Measurements from ENCODE around the gene DCTN3. TPM values are rescaled to one million over a fixed set of nuclear protein-coding genes. Genes with fewer than 3 reads are reported as not detected.
"Not testable (repeated sequence)": the region's sequence is repeated elsewhere in the genome, so short reads cannot be mapped to it uniquely, and the experiment has no call there.

DCTN3 gene
- polyA plus RNA-seq, 3 donors from 2014 or later, result 201 to 315 (median 268) TPM

- peaks cover 18 to 26% of the 10 kb centered on the region in 2 donors for H3K4me1 Mint-ChIP-seq
- no peak overlapping the region for H3K4me3 Mint-ChIP-seq
- H3K27ac Mint-ChIP-seq, result peak overlapping the region in 3 of 6 donors; percentile 23 to 73 (median 29)
- no peak for DNase-seq
- H3K36me3 Mint-ChIP-seq, result peaks cover 7 to 11% (median 10%) of the 10 kb centered on the region in 3 donors
- H3K27me3 Mint-ChIP-seq (ENCODE audit: low read depth in 3 of 3), result peaks cover 0 to 3% (median 0%) of the 10 kb centered on the region in 3 donors
- H3K9me3 Mint-ChIP-seq, result no peaks in the 10 kb centered on the region
Observed at GRCh38 chr9:34653151-34654072, 33.1 kb upstream of the DCTN3 start.

- Mint-ChIP-seq H3K27me3 (ENCODE audit: low read depth in 3 of 3) (peaks cover 0 to 2% (median 1%) of the 10 kb centered on the region in 3 donors), H3K4me1 (peaks cover 24 to 34% of the 10 kb centered on the region in 2 donors), H3K27ac (peak overlapping the region in 3 of 6 donors; percentile 18 to 73 (median 48)), H3K9me3 (no peaks in the 10 kb centered on the region), H3K4me3 (peak overlapping the region in 1 of 5 donors; percentile 36), H3K36me3 (peaks cover 9 to 14% (median 13%) of the 10 kb centered on the region in 3 donors)
- DNase-seq, result no peak
Observed at GRCh38 chr9:34652602-34653000, 32.3 kb upstream of the DCTN3 start.

GRCh38 chr9:34651876-34652601 is 31.7 kb upstream of the DCTN3 start, which contains the start of gene IL11RA:
Gene IL11RA, plus strand, starts transcription at chr9:34652185. Its CDS starts 3,033 bp downstream, at chr9:34655218.
- peak within 1 kb of the TSS in 3 of 5 donors; percentile 9 to 41 (median 36) for H3K4me3 Mint-ChIP-seq
- peaks cover 29 to 40% of the 10 kb centered on the region in 2 donors for H3K4me1 Mint-ChIP-seq
- peaks cover 9 to 14% (median 13%) of the 10 kb centered on the region in 3 donors for H3K36me3 Mint-ChIP-seq
- peaks cover 2 to 6% (median 2%) of the 10 kb centered on the region in 3 donors for H3K27me3 Mint-ChIP-seq (ENCODE audit: low read depth in 3 of 3)
- no peak for DNase-seq
- no peaks in the 10 kb centered on the region for H3K9me3 Mint-ChIP-seq
- H3K27ac Mint-ChIP-seq, result peak within 1 kb of the TSS in 5 of 6 donors; percentile 18 to 73 (median 48)

GRCh38 chr9:34651321-34651720 is 31.0 kb upstream of the DCTN3 start:
- H3K9me3 Mint-ChIP-seq, result no peaks in the 10 kb centered on the region
- H3K27me3 Mint-ChIP-seq (ENCODE audit: low read depth in 3 of 3), result peaks cover 8 to 9% (median 9%) of the 10 kb centered on the region in 3 donors
- no peak for DNase-seq
- H3K4me1 Mint-ChIP-seq, result peaks cover 35 to 47% of the 10 kb centered on the region in 2 donors
- no peak overlapping the region for H3K4me3 Mint-ChIP-seq
- peaks cover 9 to 14% (median 13%) of the 10 kb centered on the region in 3 donors for H3K36me3 Mint-ChIP-seq
- no peak overlapping the region for H3K27ac Mint-ChIP-seq

- Mint-ChIP-seq H3K27ac (peak overlapping the region in 1 of 6 donors; percentile 20), H3K4me1 (peaks cover 40 to 52% of the 10 kb centered on the region in 2 donors), H3K4me3 (no peak overlapping the region), H3K27me3 (ENCODE audit: low read depth in 3 of 3) (peaks cover 9 to 11% (median 9%) of the 10 kb centered on the region in 3 donors), H3K9me3 (no peaks in the 10 kb centered on the region), H3K36me3 (peaks cover 9 to 14% (median 13%) of the 10 kb centered on the region in 3 donors)
- no peak for DNase-seq
Observed at GRCh38 chr9:34650816-34651215, 30.5 kb upstream of the DCTN3 start.

- peaks cover 7 to 11% (median 9%) of the 10 kb centered on the region in 3 donors for H3K27me3 Mint-ChIP-seq (ENCODE audit: low read depth in 3 of 3)
- peak overlapping the region in 3 of 5 donors; percentile 72 to 95 (median 92) for H3K4me3 Mint-ChIP-seq
- DNase-seq, result no peak
- peaks cover 41 to 53% of the 10 kb centered on the region in 2 donors for H3K4me1 Mint-ChIP-seq
- H3K9me3 Mint-ChIP-seq, result no peaks in the 10 kb centered on the region
- peak overlapping the region in 1 of 6 donors; percentile 3 for H3K27ac Mint-ChIP-seq
- peaks cover 9 to 14% (median 13%) of the 10 kb centered on the region in 3 donors for H3K36me3 Mint-ChIP-seq
Observed at GRCh38 chr9:34648673-34649072, 28.4 kb upstream of the DCTN3 start.

GRCh38 chr9:34647651-34648050 is 27.4 kb upstream of the DCTN3 start:
- H3K9me3 Mint-ChIP-seq, result no peaks in the 10 kb centered on the region
- H3K36me3 Mint-ChIP-seq, result peaks cover 9 to 13% (median 10%) of the 10 kb centered on the region in 3 donors
- peak overlapping the region; percentile 90 to 95 (median 92) for H3K4me3 Mint-ChIP-seq
- peak overlapping the region; percentile 77 to 94 (median 90) for H3K27ac Mint-ChIP-seq
- peaks cover 7 to 11% (median 9%) of the 10 kb centered on the region in 3 donors for H3K27me3 Mint-ChIP-seq (ENCODE audit: low read depth in 3 of 3)
- H3K4me1 Mint-ChIP-seq, result peaks cover 35 to 45% of the 10 kb centered on the region in 2 donors
- no peak for DNase-seq

GRCh38 chr9:34647084-34647403 is 26.7 kb upstream of the DCTN3 start:
- Mint-ChIP-seq H3K4me1 (peaks cover 29 to 38% of the 10 kb centered on the region in 2 donors), H3K27me3 (ENCODE audit: low read depth in 3 of 3) (peaks cover 7 to 11% (median 9%) of the 10 kb centered on the region in 3 donors), H3K4me3 (peak overlapping the region; percentile 90 to 95 (median 92)), H3K9me3 (no peaks in the 10 kb centered on the region), H3K27ac (peak overlapping the region; percentile 77 to 94 (median 90)), H3K36me3 (peaks cover 9 to 13% (median 10%) of the 10 kb centered on the region in 3 donors)
- no peak for DNase-seq

- DNase-seq, result peak; percentile 91 to 95 (median 94)
- peak within 1 kb of the TSS; percentile 77 to 94 (median 90) for H3K27ac Mint-ChIP-seq
- peak within 1 kb of the TSS; percentile 90 to 95 (median 92) for H3K4me3 Mint-ChIP-seq
- peaks cover 9 to 13% (median 10%) of the 10 kb centered on the region in 3 donors for H3K36me3 Mint-ChIP-seq
- no peaks in the 10 kb centered on the region for H3K9me3 Mint-ChIP-seq
- H3K4me1 Mint-ChIP-seq, result peaks cover 29 to 38% of the 10 kb centered on the region in 2 donors
- H3K27me3 Mint-ChIP-seq (ENCODE audit: low read depth in 3 of 3), result peaks cover 7 to 11% (median 9%) of the 10 kb centered on the region in 3 donors
Observed at GRCh38 chr9:34646211-34647083, 26.2 kb upstream of the DCTN3 start, which contains the start of gene GALT. Gene GALT, plus strand, starts transcription at chr9:34646675. Its CDS starts 30 bp downstream, at chr9:34646705.

- H3K4me3 Mint-ChIP-seq, result peak overlapping the region in 1 of 5 donors; percentile 8
- H3K36me3 Mint-ChIP-seq, result peaks cover 9 to 13% (median 10%) of the 10 kb centered on the region in 3 donors
- H3K27me3 Mint-ChIP-seq (ENCODE audit: low read depth in 3 of 3), result peaks cover 7 to 11% (median 9%) of the 10 kb centered on the region in 3 donors
- H3K9me3 Mint-ChIP-seq, result no peaks in the 10 kb centered on the region
- peaks cover 29 to 38% of the 10 kb centered on the region in 2 donors for H3K4me1 Mint-ChIP-seq
- DNase-seq, result no peak
- no peak overlapping the region for H3K27ac Mint-ChIP-seq
Observed at GRCh38 chr9:34644766-34645314, 24.5 kb upstream of the DCTN3 start.

GRCh38 chr9:34642679-34643078 is 22.4 kb upstream of the DCTN3 start:
- Mint-ChIP-seq H3K4me3 (no peak overlapping the region), H3K9me3 (no peaks in the 10 kb centered on the region), H3K27ac (no peak overlapping the region), H3K36me3 (no peaks in the 10 kb centered on the region), H3K27me3 (ENCODE audit: low read depth in 3 of 3) (peaks cover 7 to 12% (median 9%) of the 10 kb centered on the region in 3 donors), H3K4me1 (peaks cover 30 to 34% of the 10 kb centered on the region in 2 donors)
- DNase-seq, result no peak

GRCh38 chr9:34639322-34639721 is 19.0 kb upstream of the DCTN3 start:
- H3K9me3 Mint-ChIP-seq; H3K4me3 Mint-ChIP-seq; H3K27me3 Mint-ChIP-seq (ENCODE audit: low read depth in 3 of 3); H3K36me3 Mint-ChIP-seq; DNase-seq; H3K27ac Mint-ChIP-seq: not testable (repeated sequence)
- H3K4me1 Mint-ChIP-seq, result peaks cover 26 to 38% of the 10 kb centered on the region in 2 donors

All from immature natural killer cell (primary cell).